ENCODE measurements around the gene IKZF3.

DNA sequence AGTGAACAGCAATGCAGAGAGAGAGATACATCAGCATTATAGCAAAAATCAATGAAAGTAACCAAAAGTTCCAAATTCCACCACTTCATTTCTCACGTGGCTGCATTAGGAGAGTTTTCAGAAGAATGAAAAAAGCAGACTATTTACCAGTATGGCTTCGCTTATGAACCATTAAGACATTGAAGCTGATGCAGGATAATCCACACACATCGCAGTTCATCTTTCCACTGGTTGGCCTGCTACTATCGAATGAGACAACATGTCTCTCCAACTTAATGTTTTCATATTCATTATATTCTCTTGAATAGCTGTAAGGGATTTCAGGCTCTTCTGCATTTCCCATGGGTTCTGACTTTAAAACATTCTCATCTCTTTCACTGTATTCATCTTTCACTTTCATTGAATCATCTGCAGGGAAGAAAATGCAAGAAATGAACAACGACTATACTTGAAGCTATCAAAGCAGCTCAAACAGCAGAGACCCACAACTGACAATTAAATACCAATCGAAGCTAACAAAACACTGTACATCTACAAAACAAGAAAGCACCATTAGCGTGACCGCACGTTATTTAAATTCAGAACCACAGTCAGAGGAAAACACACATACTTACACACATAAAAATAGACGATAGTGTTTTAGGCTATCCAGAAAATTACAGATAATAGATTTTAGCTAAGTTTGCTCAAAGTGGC, 71.4 kb downstream of the IKZF3 start:
- TF ChIP-seq, protein P1, sequence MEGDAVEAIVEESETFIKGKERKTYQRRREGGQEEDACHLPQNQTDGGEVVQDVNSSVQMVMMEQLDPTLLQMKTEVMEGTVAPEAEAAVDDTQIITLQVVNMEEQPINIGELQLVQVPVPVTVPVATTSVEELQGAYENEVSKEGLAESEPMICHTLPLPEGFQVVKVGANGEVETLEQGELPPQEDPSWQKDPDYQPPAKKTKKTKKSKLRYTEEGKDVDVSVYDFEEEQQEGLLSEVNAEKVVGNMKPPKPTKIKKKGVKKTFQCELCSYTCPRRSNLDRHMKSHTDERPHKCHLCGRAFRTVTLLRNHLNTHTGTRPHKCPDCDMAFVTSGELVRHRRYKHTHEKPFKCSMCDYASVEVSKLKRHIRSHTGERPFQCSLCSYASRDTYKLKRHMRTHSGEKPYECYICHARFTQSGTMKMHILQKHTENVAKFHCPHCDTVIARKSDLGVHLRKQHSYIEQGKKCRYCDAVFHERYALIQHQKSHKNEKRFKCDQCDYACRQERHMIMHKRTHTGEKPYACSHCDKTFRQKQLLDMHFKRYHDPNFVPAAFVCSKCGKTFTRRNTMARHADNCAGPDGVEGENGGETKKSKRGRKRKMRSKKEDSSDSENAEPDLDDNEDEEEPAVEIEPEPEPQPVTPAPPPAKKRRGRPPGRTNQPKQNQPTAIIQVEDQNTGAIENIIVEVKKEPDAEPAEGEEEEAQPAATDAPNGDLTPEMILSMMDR (IDR thresholded peaks at IDR 0.05; ENCODE audit: borderline replicate concordance, extremely low read depth, low read length, poor library complexity, severe bottlenecking) = no peak
- no peak for TF ChIP-seq EZH2 (IDR thresholded peaks at IDR 0.05; ENCODE audit: borderline replicate concordance, low read depth, low read length, severe bottlenecking)
